SK-MEL-5 (cell line): Measurements from ENCODE around the gene COL27A1. TPM values are rescaled to one million over a fixed set of nuclear protein-coding genes. Genes with fewer than 3 reads are reported as not detected.

Experiments
- DNase-seq: peaks from one replicate; pipeline ENCODE4 v3.0.0-alpha.2; 2016; ENCODE audit warnings: low read depth, low spot score
- in situ Hi-C: cut with HindIII; loops from 2 replicates; pipeline ENCODE4 v1.10.0; 2016; ENCODE audit warnings: low sequenced_read_pairs, high pct_unique_total_duplicates, low pct_unique_long_range_greater_than_20kb
- total RNA-seq: library from RNA; depleted of rRNA; stranded (reverse); fragments of >200 nt; shearing (Covaris generic); gene quantifications from 2 replicates; pipeline ENCODE4 v1.2.3, GENCODE V29; 2014

The COL27A1 gene
- total RNA-seq, 1 experiment from 2014 or later: 0.90 TPM

GRCh38 chr9:114288193-114289091 lies 133.1 kb downstream of the COL27A1 start:
- in situ Hi-C loops: no loop called here
- no peak for DNase-seq

DNA sequence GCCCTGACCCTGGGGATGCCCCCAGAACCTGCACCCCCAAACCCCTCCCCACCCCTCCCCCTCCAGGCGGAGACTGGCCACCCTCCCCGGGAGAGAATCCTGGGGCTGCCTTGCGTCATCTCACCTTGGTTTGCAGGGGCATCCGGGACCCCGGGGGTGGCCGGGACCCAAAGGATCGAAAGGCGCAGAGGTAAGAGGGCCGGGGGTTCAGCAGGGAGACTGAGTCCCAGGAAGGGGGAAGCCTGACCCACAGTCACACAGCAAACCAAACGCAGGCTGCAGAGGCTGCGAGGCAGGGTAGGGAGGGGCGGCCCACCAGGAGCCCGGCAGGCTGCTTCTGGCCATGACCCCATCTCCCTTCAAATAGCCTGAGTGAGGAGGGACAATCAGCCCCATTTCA lies 133.8 kb downstream of the COL27A1 start:
- no peak for DNase-seq
- in situ Hi-C loops: no loop called here

- no peak for DNase-seq
- in situ Hi-C loops: no loop called here
These were observed 134.5 kb downstream of the COL27A1 start for GRCh38 chr9:114289571-114290481.

- no peak for DNase-seq
- in situ Hi-C loops: no loop called here
These were observed 135.2 kb downstream of the COL27A1 start for GRCh38 chr9:114290561-114290986.

DNA sequence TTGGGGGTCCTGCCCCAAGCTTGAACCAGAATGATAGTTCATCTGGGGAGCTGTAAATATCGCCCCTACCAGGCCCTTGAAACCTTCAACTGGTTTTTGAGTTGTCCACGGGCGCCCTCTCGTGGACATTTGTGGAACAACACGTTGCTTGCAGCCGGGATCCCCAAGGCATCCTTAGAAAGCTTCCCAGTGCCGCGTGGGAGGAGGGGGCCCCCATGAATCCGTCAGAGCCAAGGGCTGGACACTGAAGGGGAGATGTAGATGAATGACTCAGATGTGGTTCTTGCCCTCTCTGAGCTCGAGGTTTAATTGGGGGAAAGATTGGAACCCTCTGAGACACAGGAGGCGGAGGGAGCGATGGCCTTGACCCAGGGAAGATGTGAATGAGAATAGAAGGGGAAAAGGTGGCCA lies 135.7 kb downstream of the COL27A1 start:
- in situ Hi-C loops: no loop called here

DNA sequence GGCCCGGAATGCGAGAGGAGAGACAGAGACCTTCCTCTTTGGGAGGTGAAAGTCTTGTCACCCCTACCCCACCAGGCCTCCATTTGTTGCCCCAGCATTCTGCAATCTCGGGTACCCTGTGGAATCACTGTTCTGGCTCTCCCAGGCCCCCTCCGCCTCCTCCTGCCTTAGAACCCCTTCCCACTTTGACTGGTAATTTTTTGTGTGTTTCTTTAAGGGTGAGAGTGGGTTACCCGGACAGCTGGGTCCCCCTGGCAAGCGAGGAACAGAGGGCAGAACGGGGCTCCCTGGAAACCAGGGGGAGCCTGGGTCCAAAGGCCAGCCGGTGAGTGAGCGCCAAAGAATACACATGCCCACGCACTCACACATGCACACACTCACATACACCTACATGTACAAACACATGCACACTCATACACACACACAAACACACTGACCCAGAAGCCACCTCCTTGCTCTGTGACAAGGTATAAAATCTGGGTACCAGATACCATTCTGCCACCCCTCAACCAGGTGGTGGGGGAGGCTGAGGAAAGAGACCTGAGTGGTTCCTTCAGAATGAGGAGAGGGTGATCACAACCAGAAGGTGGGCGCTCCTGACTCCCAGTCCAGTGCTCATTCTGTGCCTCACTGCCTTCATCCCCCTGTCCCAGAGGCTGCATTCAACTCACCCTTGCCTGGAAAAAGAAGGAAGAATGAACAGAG lies 136.7 kb downstream of the COL27A1 start:
- in situ Hi-C loops: no loop called here
- DNase-seq: no peak

More for the DNA sequence above, 135.7 kb downstream of the COL27A1 start:
- peak; percentile 70 for DNase-seq

DNA sequence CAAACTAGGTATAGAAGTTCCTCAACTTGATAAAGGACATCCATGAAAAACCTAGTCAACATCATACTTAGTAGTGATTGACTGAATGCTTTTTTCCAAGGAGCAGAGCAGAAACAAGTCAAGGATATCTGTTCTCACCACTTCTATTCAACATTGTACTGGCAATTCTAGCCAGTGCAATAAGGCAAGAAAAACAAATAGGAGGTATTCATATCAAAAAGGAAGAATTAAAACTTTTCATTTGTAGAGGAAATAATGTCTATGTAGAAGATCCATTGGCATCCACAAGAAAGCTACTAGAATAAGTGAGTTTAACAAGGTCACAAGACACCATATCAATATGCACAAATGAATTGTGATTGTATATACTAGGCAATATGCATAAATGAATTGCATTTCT lies 139.3 kb downstream of the COL27A1 start:
- in situ Hi-C loops: no loop called here
- no peak for DNase-seq

- no peak for DNase-seq
- in situ Hi-C loops: no loop called here
These were observed 141.0 kb downstream of the COL27A1 start for GRCh38 chr9:114296338-114296737.

- DNase-seq: no peak
- in situ Hi-C loops: no loop called here
These were observed 144.2 kb downstream of the COL27A1 start for GRCh38 chr9:114299286-114300152.

- in situ Hi-C loops: no loop called here
- no peak for DNase-seq
These were observed 145.0 kb downstream of the COL27A1 start for GRCh38 chr9:114300153-114300845.

DNA sequence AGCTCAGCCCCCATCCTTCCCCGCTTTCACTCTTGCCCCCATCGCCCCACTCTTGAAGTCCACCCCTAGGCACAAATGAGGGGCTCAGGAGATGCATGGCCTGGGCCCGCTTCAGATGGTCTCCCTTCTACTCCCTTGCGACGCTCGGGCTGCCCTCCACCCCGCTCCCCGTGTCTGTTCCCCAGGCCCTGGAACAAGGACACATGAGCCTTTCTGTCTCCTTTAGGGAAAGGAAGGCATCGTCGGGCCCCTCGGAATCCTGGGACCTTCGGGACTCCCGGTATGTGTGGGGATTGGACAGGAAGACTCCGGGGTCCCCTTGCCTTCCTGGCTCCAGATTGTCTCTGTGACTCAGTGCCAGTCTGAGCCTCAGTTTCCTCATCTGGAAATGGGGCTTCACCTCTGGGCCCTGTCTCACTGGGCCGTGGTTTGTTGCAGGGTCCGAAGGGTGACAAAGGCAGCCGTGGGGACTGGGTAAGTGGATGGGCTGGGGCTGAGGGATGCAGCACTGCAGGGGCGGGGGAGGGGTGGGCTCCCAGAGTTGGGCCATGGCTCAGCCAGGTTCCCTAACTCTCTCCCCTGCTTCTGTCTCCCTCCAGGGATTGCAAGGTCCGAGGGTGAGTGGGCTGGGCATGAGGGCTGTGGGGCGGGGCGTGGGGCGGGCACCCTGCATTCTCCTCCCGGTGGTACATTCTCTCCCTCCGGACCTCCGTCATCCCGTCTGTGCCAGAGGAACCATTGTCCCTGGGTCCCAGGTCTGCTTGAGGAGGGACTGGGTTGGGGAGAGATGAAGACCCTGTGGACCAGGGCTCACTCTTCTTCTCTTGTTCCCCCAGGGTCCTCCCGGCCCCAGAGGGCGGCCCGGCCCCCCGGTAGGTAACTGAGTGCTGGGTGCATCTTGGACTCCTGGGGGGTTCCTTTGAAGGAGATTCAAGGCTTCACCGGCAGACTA lies 145.8 kb downstream of the COL27A1 start:
- in situ Hi-C loops: no loop called here
- no peak for DNase-seq

DNA sequence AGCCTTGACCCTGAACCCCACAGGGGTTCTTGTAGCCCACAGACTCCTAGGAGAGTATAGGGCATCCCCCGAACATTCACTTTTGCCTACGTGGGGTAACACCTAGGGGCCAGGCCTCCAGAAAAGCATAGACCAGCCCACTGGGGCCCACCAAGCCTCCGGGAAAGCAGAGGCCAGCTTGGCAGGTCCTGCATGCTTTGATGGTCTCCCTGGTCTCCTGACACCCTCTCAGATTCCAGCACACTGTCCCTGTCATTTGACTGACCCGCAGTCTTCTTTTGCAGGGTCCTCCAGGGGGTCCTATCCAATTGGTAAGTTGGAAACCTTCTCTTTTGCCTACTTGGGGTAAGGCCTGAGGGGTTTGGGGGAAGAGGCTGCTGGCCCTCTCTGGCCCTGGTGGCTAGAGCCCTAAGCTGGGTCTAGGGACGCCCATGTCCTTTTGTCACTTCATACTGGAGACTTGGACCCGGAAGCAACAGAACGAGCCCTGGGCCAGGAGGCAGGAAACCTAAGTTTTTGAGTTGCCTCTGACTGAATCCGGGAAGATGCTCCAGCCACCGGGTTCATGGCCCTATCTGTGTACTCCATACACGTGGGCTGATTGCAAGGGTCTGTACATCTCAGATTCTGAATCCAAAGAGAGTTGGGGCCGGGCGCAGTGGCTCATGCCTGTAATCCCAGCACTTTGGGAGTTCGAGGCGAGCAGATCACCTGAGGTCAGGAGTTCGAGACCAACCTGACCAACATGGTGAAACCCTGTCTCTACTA lies 146.6 kb downstream of the COL27A1 start:
- in situ Hi-C loops: no loop called here
- DNase-seq: no peak

GRCh38 chr9:114302727-114303126 lies 147.4 kb downstream of the COL27A1 start:
- in situ Hi-C loops: no loop called here
- no peak for DNase-seq

GRCh38 chr9:114303571-114303970 lies 148.2 kb downstream of the COL27A1 start:
- in situ Hi-C loops: no loop called here
- no peak for DNase-seq

GRCh38 chr9:114303977-114304376 lies 148.6 kb downstream of the COL27A1 start:
- in situ Hi-C loops: no loop called here

More at GRCh38 chr9:114303977-114304376, 148.6 kb downstream of the COL27A1 start:
- DNase-seq: no peak
